DND-41 (cell line): ENCODE measurements around the gene IGFBP4.

Source experiments
- ATAC-seq: fragments of 200-7000 bp; cut with Tn5 transposase; 3 replicates; pipeline ENCODE4 v1.9.1; 2021; ENCODE audit warnings: low read depth; ENCODE audit not compliant: insufficient read depth
- DNase-seq: peaks from one replicate; pipeline ENCODE4 v3.0.0-alpha.2; 2020
- H2AFZ ChIP-seq: 2 replicates; pipeline ENCODE4 v1.6.0; 2012; ENCODE audit warnings: low read depth, low read length
- H3K27ac ChIP-seq: 2 replicates; pipeline ENCODE4 v1.5.1; 2012; ENCODE audit warnings: low read length, inconsistent platforms
- H3K27me3 ChIP-seq: fragments of 200-600 bp; sonication (generic); 2 replicates; pipeline ENCODE4 v1.6.0; 2012; ENCODE audit warnings: low read length, mild to moderate bottlenecking, inconsistent platforms; ENCODE audit not compliant: insufficient read depth, poor library complexity
- H3K36me3 ChIP-seq: 2 replicates; pipeline ENCODE4 v1.5.1; 2012; ENCODE audit warnings: low read length, inconsistent platforms; ENCODE audit not compliant: insufficient read depth
- H3K4me1 ChIP-seq: 2 replicates; pipeline ENCODE4 v1.5.1; 2012; ENCODE audit warnings: mild to moderate bottlenecking, low read length; ENCODE audit not compliant: insufficient read depth
- H3K4me2 ChIP-seq: 2 replicates; pipeline ENCODE4 v1.6.0; 2012; ENCODE audit warnings: mild to moderate bottlenecking, moderate library complexity, low read length, inconsistent platforms; ENCODE audit not compliant: insufficient read depth
- H3K4me3 ChIP-seq, 2 experiments: fragments of 200-600 bp in 1 of 2; shearing (Covaris generic) in 1 of 2; 2 replicates each; pipeline ENCODE4 v1.5.1; 2012 to 2016; ENCODE audit warnings: inconsistent platforms in 2 of 2, low read length in 2 of 2, mild to moderate bottlenecking in 2 of 2, low read depth in 1 of 2, moderate library complexity in 1 of 2
- H3K79me2 ChIP-seq: 2 replicates; pipeline ENCODE4 v1.6.0; 2012; ENCODE audit warnings: low read length, inconsistent platforms; ENCODE audit not compliant: insufficient read depth
- H3K9ac ChIP-seq: 2 replicates; pipeline ENCODE4 v1.6.0; 2012; ENCODE audit warnings: low read depth, mild to moderate bottlenecking, inconsistent platforms, low read length, moderate library complexity
- H3K9me3 ChIP-seq: 2 replicates; pipeline ENCODE4 v1.5.1; 2012; ENCODE audit warnings: low read length, moderate library complexity, mild to moderate bottlenecking, inconsistent platforms; ENCODE audit not compliant: insufficient read depth, severe bottlenecking
- H4K20me1 ChIP-seq: 2 replicates; pipeline ENCODE4 v1.6.0; 2012; ENCODE audit warnings: low read length; ENCODE audit not compliant: insufficient read depth
- CTCF ChIP-seq: IDR thresholded peaks from 2 replicates; pipeline ENCODE4 v1.5.1; 2012; ENCODE audit warnings: borderline replicate concordance, low read length, moderate library complexity, mild to moderate bottlenecking; ENCODE audit not compliant: poor library complexity, severe bottlenecking; ENCODE audit errors: extremely low read depth
- EZH2 ChIP-seq: IDR thresholded peaks from 3 replicates; pipeline ENCODE4 v1.6.1; 2012; ENCODE audit warnings: borderline replicate concordance, low read depth, mild to moderate bottlenecking, moderate library complexity, low read length, inconsistent platforms; ENCODE audit not compliant: severe bottlenecking

Gene IGFBP4

DNA sequence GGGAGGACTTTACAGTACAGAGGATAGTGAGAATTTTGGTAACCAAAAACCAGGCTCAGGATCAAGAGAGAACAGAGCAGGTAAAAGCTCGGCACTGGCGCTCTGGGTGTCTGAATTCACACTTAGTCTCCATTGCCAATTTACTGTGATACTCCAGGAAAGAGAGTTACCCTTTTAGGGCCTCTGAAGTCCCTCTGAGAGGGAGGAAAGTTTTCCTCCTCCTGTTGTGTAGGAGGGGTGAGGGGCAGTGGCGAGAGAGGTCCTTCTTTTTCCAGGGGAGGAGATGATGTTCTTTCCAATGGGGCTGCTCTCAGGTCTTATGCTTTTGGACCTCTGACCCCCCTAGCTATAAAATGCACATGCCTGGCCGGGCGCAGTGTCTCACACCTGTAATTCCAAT is 63.5 kb downstream of the IGFBP4 start:
- H3K9ac ChIP-seq = no peak overlapping the region
- H3K27me3 ChIP-seq = no peaks in the 10 kb centered on the region
- no peak overlapping the region for H3K4me2 ChIP-seq
- H3K36me3 ChIP-seq = no peaks in the 10 kb centered on the region
- no peak overlapping the region for H2AFZ ChIP-seq
- no peaks in the 10 kb centered on the region for H3K9me3 ChIP-seq
- H3K4me1 ChIP-seq = no peaks in the 10 kb centered on the region
- H3K79me2 ChIP-seq = no peaks in the 10 kb centered on the region
- H3K4me3 ChIP-seq = no peak overlapping the region
- H3K27ac ChIP-seq = no peak overlapping the region
- ATAC-seq = no peak
- TF ChIP-seq EZH2 = no peak
- no peak for TF ChIP-seq CTCF
- H4K20me1 ChIP-seq = no peaks in the 10 kb centered on the region
- no peak for DNase-seq
